Measurements from ENCODE around the gene ZNF419. TPM values are rescaled to one million over a fixed set of nuclear protein-coding genes. Genes with fewer than 3 reads are reported as not detected.
A peak's percentile ranks its signal among the peaks of the same experiment; 100 is the strongest.
"Not testable (repeated sequence)": the region's sequence is repeated elsewhere in the genome, so short reads cannot be mapped to it uniquely, and the experiment has no call there.

ZNF419 gene
- total RNA-seq, 1 donor from 2014 or later = 4.9 TPM

- H3K36me3 Mint-ChIP-seq (ENCODE audit: low read depth) = peaks cover 55% of the 10 kb centered on the region
- H3K4me1 Mint-ChIP-seq = peaks cover 15% of the 10 kb centered on the region
- peak; percentile 98 for DNase-seq
- peak within 1 kb of the TSS; percentile 78 for H3K27ac Mint-ChIP-seq
- intact Hi-C loops (cut with micrococcal nuclease) = loop anchor here (1.0 to 10.0 kb wide), 7 partner anchors 23 to 416 kb away; partner anchors contain the start of genes ZNF17, ZNF211, ZNF416 and ZNF417
- H3K9me3 Mint-ChIP-seq = peaks cover 39% of the 10 kb centered on the region
- peak within 1 kb of the TSS; percentile 67 for H3K4me3 Mint-ChIP-seq
- H3K27me3 Mint-ChIP-seq = not testable (repeated sequence)
Measured at GRCh38 chr19:57499680-57500395, 12.3 kb downstream of the ZNF419 start, which contains the start of gene ZNF773. Gene ZNF773, plus strand, starts transcription at chr19:57499938. Its CDS starts 143 bp downstream, at chr19:57500081.

- intact Hi-C loops (cut with micrococcal nuclease); DNase-seq; H3K27me3 Mint-ChIP-seq: not testable (repeated sequence)
- Mint-ChIP-seq H3K36me3 (ENCODE audit: low read depth) (peaks cover 57% of the 10 kb centered on the region), H3K27ac (peak overlapping the region; percentile 59), H3K4me1 (peaks cover 15% of the 10 kb centered on the region), H3K9me3 (peaks cover 38% of the 10 kb centered on the region), H3K4me3 (peak overlapping the region; percentile 67)
Measured at GRCh38 chr19:57500400-57500799, 12.8 kb downstream of the ZNF419 start.

- no peaks in the 10 kb centered on the region for H3K27me3 Mint-ChIP-seq
- H3K27ac Mint-ChIP-seq = no peak overlapping the region
- no peak for DNase-seq
- intact Hi-C loops (cut with micrococcal nuclease) = no loop called here
- peaks cover 75% of the 10 kb centered on the region for H3K36me3 Mint-ChIP-seq (ENCODE audit: low read depth)
- H3K9me3 Mint-ChIP-seq = peaks cover 40% of the 10 kb centered on the region
- H3K4me1 Mint-ChIP-seq = peaks cover 2% of the 10 kb centered on the region
- H3K4me3 Mint-ChIP-seq = no peak overlapping the region
Measured at GRCh38 chr19:57506163-57506562, 18.6 kb downstream of the ZNF419 start.

- intact Hi-C loops (cut with micrococcal nuclease) = no loop called here
- Mint-ChIP-seq H3K4me1 (no peaks in the 10 kb centered on the region), H3K27me3 (no peaks in the 10 kb centered on the region), H3K4me3 (no peak overlapping the region), H3K36me3 (ENCODE audit: low read depth) (peaks cover 54% of the 10 kb centered on the region), H3K27ac (no peak overlapping the region), H3K9me3 (peaks cover 38% of the 10 kb centered on the region)
- DNase-seq = no peak
Measured at GRCh38 chr19:57511484-57511883, 23.9 kb downstream of the ZNF419 start.

GRCh38 chr19:57512845-57513244, 25.3 kb downstream of the ZNF419 start:
- H3K9me3 Mint-ChIP-seq = peaks cover 42% of the 10 kb centered on the region
- peaks cover 48% of the 10 kb centered on the region for H3K36me3 Mint-ChIP-seq (ENCODE audit: low read depth)
- no peak overlapping the region for H3K4me3 Mint-ChIP-seq
- no peaks in the 10 kb centered on the region for H3K4me1 Mint-ChIP-seq
- H3K27ac Mint-ChIP-seq = no peak overlapping the region
- DNase-seq = peak; percentile 64
- H3K27me3 Mint-ChIP-seq = no peaks in the 10 kb centered on the region
- intact Hi-C loops (cut with micrococcal nuclease) = no loop called here

GRCh38 chr19:57515255-57515654, 27.7 kb downstream of the ZNF419 start:
- peaks cover 42% of the 10 kb centered on the region for H3K9me3 Mint-ChIP-seq
- no peak for DNase-seq

GRCh38 chr19:57518021-57518420, 30.5 kb downstream of the ZNF419 start:
- H3K36me3 Mint-ChIP-seq (ENCODE audit: low read depth) = peaks cover 31% of the 10 kb centered on the region
- H3K4me1 Mint-ChIP-seq, H3K27me3 Mint-ChIP-seq: not testable (repeated sequence)

More at GRCh38 chr19:57515255-57515654, 27.7 kb downstream of the ZNF419 start:
- peaks cover 38% of the 10 kb centered on the region for H3K36me3 Mint-ChIP-seq (ENCODE audit: low read depth)
- intact Hi-C loops (cut with micrococcal nuclease) = no loop called here
- H3K4me3 Mint-ChIP-seq = no peak overlapping the region
- no peak overlapping the region for H3K27ac Mint-ChIP-seq
- no peaks in the 10 kb centered on the region for H3K4me1 Mint-ChIP-seq
- no peaks in the 10 kb centered on the region for H3K27me3 Mint-ChIP-seq

GRCh38 chr19:57527136-57527881, 39.8 kb downstream of the ZNF419 start, which contains the start of gene ZNF549:
Gene ZNF549, plus strand, starts transcription at chr19:57527356. Its CDS starts 218 bp downstream, at chr19:57527574.
- intact Hi-C loops (cut with micrococcal nuclease) = loop anchor here (1.0 kb wide), 5 partner anchors 28 to 138 kb away; partner anchors contain the start of genes ZNF419, ZNF548, ZNF550 and ZNF773
- Mint-ChIP-seq H3K4me3 (peak within 1 kb of the TSS; percentile 99), H3K9me3 (peaks cover 33% of the 10 kb centered on the region), H3K36me3 (ENCODE audit: low read depth) (peaks cover 30% of the 10 kb centered on the region), H3K4me1 (peaks cover 14% of the 10 kb centered on the region), H3K27me3 (no peaks in the 10 kb centered on the region), H3K27ac (peak within 1 kb of the TSS; percentile 57)
- peak; percentile 96 for DNase-seq

More at GRCh38 chr19:57518021-57518420, 30.5 kb downstream of the ZNF419 start:
- intact Hi-C loops (cut with micrococcal nuclease); H3K27ac Mint-ChIP-seq; DNase-seq; H3K4me3 Mint-ChIP-seq: not testable (repeated sequence)
- H3K9me3 Mint-ChIP-seq = peaks cover 49% of the 10 kb centered on the region

- H3K27me3 Mint-ChIP-seq = no peaks in the 10 kb centered on the region
- H3K36me3 Mint-ChIP-seq (ENCODE audit: low read depth) = peaks cover 97% of the 10 kb centered on the region
- H3K27ac Mint-ChIP-seq = no peak overlapping the region
- intact Hi-C loops (cut with micrococcal nuclease) = no loop called here
- H3K9me3 Mint-ChIP-seq = peaks cover 56% of the 10 kb centered on the region
- DNase-seq = no peak
- H3K4me3 Mint-ChIP-seq = no peak overlapping the region
- H3K4me1 Mint-ChIP-seq = no peaks in the 10 kb centered on the region
Measured at GRCh38 chr19:57537953-57538547, 50.5 kb downstream of the ZNF419 start.

Other genes starting within 250 kb of the ZNF419 start
- gene ZNF805, start 247.1 kb upstream of the ZNF419 start, total RNA-seq = 7.6 and 8.6 TPM in 2 replicates
- 42.3 and 49.1 TPM in 2 replicates for gene ZNF460, start 207.3 kb upstream of the ZNF419 start, total RNA-seq
- gene ZNF543, start 167.3 kb upstream of the ZNF419 start, total RNA-seq = 4.9 and 5.3 TPM in 2 replicates
- 5.3 and 5.8 TPM in 2 replicates for gene ZNF304, start 136.5 kb upstream of the ZNF419 start, total RNA-seq
- 4.1 and 4.3 TPM in 2 replicates for gene TRAPPC2B, start 124.2 kb upstream of the ZNF419 start, total RNA-seq
- gene ZNF547, start 124.2 kb upstream of the ZNF419 start, total RNA-seq = 1.3 and 1.6 TPM in 2 replicates
- gene ZNF548, start 97.9 kb upstream of the ZNF419 start, total RNA-seq = 10.6 and 12.7 TPM in 2 replicates
- gene ZNF17, start 76.6 kb upstream of the ZNF419 start, total RNA-seq = 7.4 and 7.8 TPM in 2 replicates
- 22.5 and 26.5 TPM in 2 replicates for gene ZNF749, start 52.4 kb upstream of the ZNF419 start, total RNA-seq
- gene VN1R1, start 30.6 kb upstream of the ZNF419 start, total RNA-seq = not detected in 2 replicates
- 2.5 and 2.8 TPM in 2 replicates for gene ZNF772, start 10.2 kb upstream of the ZNF419 start, total RNA-seq
- gene ZNF773, start 12.2 kb downstream of the ZNF419 start, total RNA-seq = 4.9 and 5.1 TPM in 2 replicates
- 4.0 and 4.9 TPM in 2 replicates for gene ZNF549, start 39.6 kb downstream of the ZNF419 start, total RNA-seq
- gene ZNF550, start 72.1 kb downstream of the ZNF419 start, total RNA-seq = 7.4 and 9.3 TPM in 2 replicates
- 3.4 and 3.5 TPM in 2 replicates for gene ZNF416, start 91.2 kb downstream of the ZNF419 start, total RNA-seq
- 2.8 and 4.1 TPM in 2 replicates for gene ZIK1, start 96.4 kb downstream of the ZNF419 start, total RNA-seq
- gene ZNF530, start 112.1 kb downstream of the ZNF419 start, total RNA-seq = 4.5 and 5.7 TPM in 2 replicates
- 7.2 and 9.1 TPM in 2 replicates for gene ZNF134, start 126.5 kb downstream of the ZNF419 start, total RNA-seq
- gene ZNF211, start 145.4 kb downstream of the ZNF419 start, total RNA-seq = 7.7 and 10.0 TPM in 2 replicates
- gene ZSCAN4, start 181.2 kb downstream of the ZNF419 start, total RNA-seq = not detected in 2 replicates
- gene ZNF551, start 194.2 kb downstream of the ZNF419 start, total RNA-seq = 10.0 and 10.7 TPM in 2 replicates
- gene ZNF154, start 221.5 kb downstream of the ZNF419 start, total RNA-seq = 3.1 and 3.9 TPM in 2 replicates
- 5.1 and 5.5 TPM in 2 replicates for gene ZNF671, start 239.9 kb downstream of the ZNF419 start, total RNA-seq

Data from activated CD4-positive, alpha-beta T cell treated with anti-CD3 and anti-CD28 coated beads, Interleukin-2, amount 10 ng/mL, durations not matched to agents 24 days and 14 days (primary cell).